Astrocyte (in vitro differentiated cells and primary cell): ENCODE data around the gene MPRIP. TPM values are rescaled to one million over a fixed set of nuclear protein-coding genes. Genes with fewer than 3 reads are reported as not detected.

ENCODE experiments used
- DNase-seq: peaks from one replicate; pipeline ENCODE4 v3.0.0-alpha.2; 2010; ENCODE audit warnings: low read depth
- FAIRE-seq: peaks from 2 replicates; lab custom pipeline; 2011; peaks lifted over from hg19 to GRCh38; lab: Jason Lieb, UNC
- H2AFZ ChIP-seq: 2 replicates; pipeline ENCODE4 v1.6.0; 2012; ENCODE audit warnings: low read depth, low read length, inconsistent platforms
- H3K27ac ChIP-seq: 2 replicates; pipeline ENCODE4 v1.5.1; 2011; ENCODE audit warnings: low read depth, low read length, inconsistent platforms
- H3K27me3 ChIP-seq: 2 replicates; pipeline ENCODE4 v1.6.0; 2011; ENCODE audit warnings: low read length, inconsistent platforms; ENCODE audit not compliant: insufficient read depth
- H3K36me3 ChIP-seq: 2 replicates; pipeline ENCODE4 v1.5.1; 2011; ENCODE audit warnings: low read length, inconsistent platforms; ENCODE audit not compliant: insufficient read depth
- H3K4me1 ChIP-seq: 2 replicates; pipeline ENCODE4 v1.5.1; 2011; ENCODE audit warnings: low read length, inconsistent platforms; ENCODE audit not compliant: insufficient read depth
- H3K4me2 ChIP-seq: 2 replicates; pipeline ENCODE4 v1.6.0; 2012; ENCODE audit warnings: low read length, inconsistent platforms
- H3K4me3 ChIP-seq: 2 replicates; pipeline ENCODE4 v1.5.1; 2011; ENCODE audit warnings: low read depth, mild to moderate bottlenecking, low read length, inconsistent platforms; ENCODE audit not compliant: insufficient read depth
- H3K79me2 ChIP-seq: 2 replicates; pipeline ENCODE4 v1.6.0; 2012; ENCODE audit warnings: mild to moderate bottlenecking, low read length, inconsistent platforms; ENCODE audit not compliant: insufficient read depth
- H3K9ac ChIP-seq: 2 replicates; pipeline ENCODE4 v1.6.0; 2012; ENCODE audit warnings: mild to moderate bottlenecking, low read length, inconsistent platforms
- H3K9me3 ChIP-seq: 2 replicates; pipeline ENCODE4 v1.5.1; 2012; ENCODE audit warnings: low read depth, mild to moderate bottlenecking, low read length, inconsistent platforms; ENCODE audit not compliant: insufficient read depth
- H4K20me1 ChIP-seq: 2 replicates; pipeline ENCODE4 v1.6.0; 2012; ENCODE audit warnings: low read length, inconsistent platforms; ENCODE audit not compliant: insufficient read depth
- H3K27ac Mint-ChIP-seq: one replicate; pipeline ENCODE4 v1.8.0; 2021; ENCODE audit warnings: mild to moderate bottlenecking, mixed read lengths; ENCODE audit not compliant: unreplicated experiment
- H3K27me3 Mint-ChIP-seq: one replicate; pipeline ENCODE4 v1.8.0; 2021; ENCODE audit warnings: low read depth, mixed read lengths; ENCODE audit not compliant: unreplicated experiment
- H3K36me3 Mint-ChIP-seq: one replicate; pipeline ENCODE4 v1.8.0; 2021; ENCODE audit warnings: low read depth, mixed read lengths; ENCODE audit not compliant: unreplicated experiment
- H3K4me1 Mint-ChIP-seq: one replicate; pipeline ENCODE4 v1.8.0; 2021; ENCODE audit warnings: low read depth, mixed read lengths; ENCODE audit not compliant: unreplicated experiment
- H3K4me3 Mint-ChIP-seq: one replicate; pipeline ENCODE4 v1.8.0; 2021; ENCODE audit warnings: mild to moderate bottlenecking, moderate library complexity, mixed read lengths; ENCODE audit not compliant: unreplicated experiment
- H3K9me3 Mint-ChIP-seq: one replicate; pipeline ENCODE4 v1.8.0; 2021; ENCODE audit warnings: mild to moderate bottlenecking, mixed read lengths; ENCODE audit not compliant: unreplicated experiment
- CTCF ChIP-seq: IDR thresholded peaks from 2 replicates; pipeline ENCODE4 v1.5.1; 2011; ENCODE audit warnings: low read depth, mild to moderate bottlenecking, inconsistent platforms, low read length, moderate library complexity; ENCODE audit not compliant: insufficient read depth
- EZH2 ChIP-seq: IDR thresholded peaks from 2 replicates; pipeline ENCODE4 v1.6.1; 2012; ENCODE audit warnings: mild to moderate bottlenecking, low read length, inconsistent platforms; ENCODE audit not compliant: insufficient read depth
- total RNA-seq: library from RNA; stranded (reverse); gene quantifications from 2 replicates; pipeline ENCODE4 v1.2.1, GENCODE V29; 2021

MPRIP gene
- total RNA-seq, 1 donor from 2014 or later: 176 TPM

- FAIRE-seq: peak; percentile 75
- H3K4me3 ChIP-seq: peak overlapping the region; percentile 87
Observed at GRCh38 chr17:17044846-17045561, 2.7 kb downstream of the MPRIP start.

GRCh38 chr17:17048106-17048505 lies 5.8 kb downstream of the MPRIP start:
- Histone ChIP-seq H3K4me2 (no peak overlapping the region), H3K4me1 (peaks cover 15% of the 10 kb centered on the region), H2AFZ (no peak overlapping the region), H3K36me3 (peaks cover 3% of the 10 kb centered on the region), H3K9me3 (no peaks in the 10 kb centered on the region), H3K4me3 (no peak overlapping the region), H3K9ac (no peak overlapping the region), H3K27ac (no peak overlapping the region), H4K20me1 (peaks cover 96% of the 10 kb centered on the region), H3K79me2 (peaks cover 98% of the 10 kb centered on the region), H3K27me3 (no peaks in the 10 kb centered on the region)
- Mint-ChIP-seq H3K9me3 (no peaks in the 10 kb centered on the region), H3K27me3 (no peaks in the 10 kb centered on the region), H3K27ac (peak overlapping the region; percentile 21), H3K4me3 (no peak overlapping the region), H3K36me3 (peaks cover 12% of the 10 kb centered on the region), H3K4me1 (peaks cover 39% of the 10 kb centered on the region)
- DNase-seq: no peak
- no peak for FAIRE-seq
- no peak for TF ChIP-seq CTCF
- TF ChIP-seq EZH2: no peak

More at GRCh38 chr17:17044846-17045561, 2.7 kb downstream of the MPRIP start:
- Histone ChIP-seq H3K9ac (peak overlapping the region; percentile 95), H3K27me3 (no peaks in the 10 kb centered on the region), H3K79me2 (peaks cover 72% of the 10 kb centered on the region), H3K27ac (peak overlapping the region; percentile 88), H3K4me2 (peak overlapping the region; percentile 99), H3K4me1 (peaks cover 26% of the 10 kb centered on the region), H4K20me1 (peaks cover 69% of the 10 kb centered on the region), H3K9me3 (no peaks in the 10 kb centered on the region), H2AFZ (no peak overlapping the region), H3K36me3 (no peaks in the 10 kb centered on the region)
- peaks cover 39% of the 10 kb centered on the region for H3K4me1 Mint-ChIP-seq
- no peaks in the 10 kb centered on the region for H3K9me3 Mint-ChIP-seq
- H3K36me3 Mint-ChIP-seq: peaks cover 11% of the 10 kb centered on the region
- no peak for TF ChIP-seq EZH2
- TF ChIP-seq CTCF: no peak
- H3K27ac Mint-ChIP-seq: no peak overlapping the region
- peak; percentile 79 for DNase-seq
- H3K27me3 Mint-ChIP-seq: no peaks in the 10 kb centered on the region
- H3K4me3 Mint-ChIP-seq: peak overlapping the region; percentile 98
